SK-N-SH (cell line): ENCODE results near the gene C3orf22. TPM values are rescaled to one million over a fixed set of nuclear protein-coding genes. Genes with fewer than 3 reads are reported as not detected.

Experiments
- CTCF ChIA-PET: fragments of 300-600, 350-600 bp; formaldehyde crosslinking; extraction: SDS; loops from one replicate; lab custom pipeline; 2021; lab: Yijun Ruan, JAX
- POLR2A ChIA-PET: fragments of 350-600 bp; sonication (Branson Sonifier 250); formaldehyde crosslinking; extraction: SDS; loops from one replicate; lab custom pipeline; 2020; ENCODE audit warnings: antibody characterized with exemption, inconsistent platforms; lab: Yijun Ruan, JAX
- DNase-seq: peaks from one replicate; pipeline ENCODE4 v3.0.0; 2012
- H2AFZ ChIP-seq: fragments of 200-600 bp; sonication (generic); 2 replicates; pipeline ENCODE4 v1.8.1; 2016; ENCODE audit warnings: antibody characterized with exemption, mild to moderate bottlenecking, low read depth
- H3F3A ChIP-seq: fragments of 200-600 bp; sonication (generic); replicated peaks from 2 replicates; pipeline ENCODE3; 2016; ENCODE audit warnings: antibody characterized with exemption, mild to moderate bottlenecking; ENCODE audit not compliant: insufficient read depth
- H3K27ac ChIP-seq, 2 experiments: fragments of 200-500 bp in 1 of 2; fragments of 200-600 bp in 1 of 2; sonication (Bioruptor generic) in 1 of 2; sonication (generic), shearing (Covaris generic) in 1 of 2; 2 replicates each; pipeline versions ENCODE4 v1.5.1 to v1.6.1; 2014 to 2016; ENCODE audit warnings: low read depth in 2 of 2, inconsistent platforms in 1 of 2, low read length in 1 of 2, mild to moderate bottlenecking in 1 of 2, mixed read lengths in 1 of 2
- H3K27me3 ChIP-seq: fragments of 200-600 bp; sonication (generic), shearing (Covaris generic); 2 replicates; pipeline ENCODE4 v1.6.1; 2016; ENCODE audit warnings: mixed run types; ENCODE audit not compliant: insufficient read depth
- H3K36me3 ChIP-seq, 2 experiments: fragments of 200-500 bp in 1 of 2; fragments of 200-600 bp in 1 of 2; sonication (Bioruptor generic) in 1 of 2; sonication (generic) in 1 of 2; replicated peaks in 1 of 2; 2 replicates each; pipeline versions ENCODE3 to v1.5.1; 2014 to 2016; ENCODE audit warnings: low read length in 1 of 2, mild to moderate bottlenecking in 1 of 2; ENCODE audit not compliant: insufficient read depth in 2 of 2, control insufficient read depth in 1 of 2
- H3K4me1 ChIP-seq, 2 experiments: fragments of 200-500 bp in 1 of 2; fragments of 200-600 bp in 1 of 2; sonication (Bioruptor generic) in 1 of 2; sonication (generic), shearing (Covaris generic) in 1 of 2; 2 replicates each; pipeline versions ENCODE4 v1.5.1 to v1.6.1; 2014 to 2016; ENCODE audit warnings: low read depth in 1 of 2, low read length in 1 of 2, mixed run types in 1 of 2; ENCODE audit not compliant: insufficient read depth in 2 of 2, control insufficient read depth in 1 of 2
- H3K4me2 ChIP-seq: fragments of 200-600 bp; sonication (generic), shearing (Covaris generic); 2 replicates; pipeline ENCODE4 v1.6.1; 2017; ENCODE audit warnings: mixed run types
- H3K4me3 ChIP-seq, 2 experiments: fragments of 200-500 bp in 1 of 2; fragments of 200-600 bp in 1 of 2; sonication (Bioruptor generic) in 1 of 2; sonication (generic), shearing (Covaris generic) in 1 of 2; 2 replicates each; pipeline versions ENCODE4 v1.5.1 to v1.8.1; 2014 to 2016; ENCODE audit warnings: low read depth in 2 of 2, inconsistent platforms in 1 of 2, low read length in 1 of 2, mild to moderate bottlenecking in 1 of 2, mixed read lengths in 1 of 2, moderate library complexity in 1 of 2
- H3K79me2 ChIP-seq: fragments of 200-600 bp; sonication (generic); 2 replicates; pipeline ENCODE4 v1.8.1; 2017; ENCODE audit warnings: mild to moderate bottlenecking; ENCODE audit not compliant: insufficient read depth
- H3K9ac ChIP-seq: fragments of 200-600 bp; sonication (generic); 2 replicates; pipeline ENCODE4 v1.6.1; 2017; ENCODE audit warnings: mixed run types
- H3K9me2 ChIP-seq: fragments of 200-600 bp; sonication (generic); 2 replicates; pipeline ENCODE4 v1.6.1; 2017; ENCODE audit warnings: mixed run types
- H3K9me3 ChIP-seq: fragments of 200-600 bp; sonication (generic); 2 replicates; pipeline ENCODE4 v1.6.1; 2017; ENCODE audit warnings: mixed run types, mild to moderate bottlenecking, moderate library complexity
- H4K20me1 ChIP-seq: fragments of 200-600 bp; sonication (generic); 2 replicates; pipeline ENCODE4 v1.6.1; 2017; ENCODE audit warnings: mild to moderate bottlenecking, mixed run types; ENCODE audit not compliant: insufficient read depth
- CHD2 ChIP-seq: fragments of 150-350 bp; IDR thresholded peaks from 2 replicates; pipeline ENCODE4 v1.6.1; 2018; ENCODE audit warnings: low read length; ENCODE audit not compliant: partially characterized antibody
- ELF1 ChIP-seq: IDR thresholded peaks from 2 replicates; pipeline ENCODE4 v1.4.0; 2012
- EP300 ChIP-seq, 2 experiments: IDR thresholded peaks; 2 replicates each; pipeline versions ENCODE4 v1.4.0 to v1.6.1; 2012; ENCODE audit warnings: borderline replicate concordance in 1 of 2, low read depth in 1 of 2, low read length in 1 of 2
- EZH2phosphoT487 ChIP-seq: fragments of 200-600 bp; sonication (generic); IDR thresholded peaks from 2 replicates; pipeline ENCODE4 v1.6.1; 2017; ENCODE audit warnings: low read depth, mixed run types, mild to moderate bottlenecking, antibody characterized with exemption, moderate library complexity, borderline replicate concordance
- GATA2 ChIP-seq: sonication (generic); formaldehyde crosslinking; IDR thresholded peaks from 2 replicates; pipeline ENCODE4 v1.5.0; 2020; ENCODE audit warnings: mild to moderate bottlenecking, missing genetic modification reagents
- IRF3 ChIP-seq: fragments of 150-350 bp; IDR thresholded peaks from 2 replicates; pipeline ENCODE4 v1.6.1; 2016; ENCODE audit warnings: mild to moderate bottlenecking, low read depth, low read length
- JUND ChIP-seq: IDR thresholded peaks from 2 replicates; pipeline ENCODE4 v1.4.0; 2012
- MAX ChIP-seq: IDR thresholded peaks from 2 replicates; pipeline ENCODE4 v1.4.0; 2012; ENCODE audit warnings: low read depth
- MEF2A ChIP-seq: IDR thresholded peaks from 2 replicates; pipeline ENCODE4 v1.4.0; 2012; ENCODE audit warnings: low read depth, borderline replicate concordance
- NFIC ChIP-seq: IDR thresholded peaks from 2 replicates; pipeline ENCODE4 v1.4.0; 2012; ENCODE audit warnings: borderline replicate concordance
- RAD21 ChIP-seq: IDR thresholded peaks from 2 replicates; pipeline ENCODE4 v1.6.1; 2012; ENCODE audit warnings: mild to moderate bottlenecking, low read length
- REST ChIP-seq: IDR thresholded peaks from 2 replicates; pipeline ENCODE4 v1.6.1; 2012; ENCODE audit warnings: mild to moderate bottlenecking, low read depth, low read length, moderate library complexity
- RXRA ChIP-seq: IDR thresholded peaks from 2 replicates; pipeline ENCODE4 v1.4.0; 2012; ENCODE audit warnings: low read depth, mild to moderate bottlenecking, borderline replicate concordance
- SIN3A ChIP-seq: IDR thresholded peaks from 2 replicates; pipeline ENCODE4 v1.6.1; 2012; ENCODE audit warnings: low read depth, mild to moderate bottlenecking, low read length, moderate library complexity, borderline replicate concordance
- TAF1 ChIP-seq: IDR thresholded peaks from 2 replicates; pipeline ENCODE4 v1.6.1; 2012; ENCODE audit warnings: low read depth, mild to moderate bottlenecking, low read length, moderate library complexity, borderline replicate concordance
- YY1 ChIP-seq: IDR thresholded peaks from 2 replicates; pipeline ENCODE4 v1.4.0; 2012; ENCODE audit warnings: low read depth, mild to moderate bottlenecking
- WGBS: methylation state at CpG from one replicate; pipeline ENCODE4 v1.1.6; 2017; ENCODE audit warnings: low lambda C conversion rate; 5-methylcytosine and 5-hydroxymethylcytosine counted together
- polyA plus RNA-seq, 3 experiments: library from polyadenylated mRNA; depleted of rRNA; stranded (reverse); fragments of >200 nt; gene quantifications; 2 replicates each; pipeline ENCODE4 v1.2.3, GENCODE V29; 2012
- TF ChIP-seq, protein P1 (sequence below): IDR thresholded peaks from 2 replicates; pipeline ENCODE4; 2012

C3orf22 gene
- polyA plus RNA-seq, 1 of the 3 experiments (the other 2 are of a cell fraction) = not detected

GRCh38 chr3:126517986-126518778, 40.5 kb downstream of the C3orf22 start:
- CTCF ChIA-PET = interaction anchor here (1.1 to 1.5 kb wide), 4 partner anchors 8 to 1029 kb away, joined by 3 to 5 read pairs (median 4); no protein-coding TSS in a partner anchor
- Histone ChIP-seq H3K27me3 (no peaks in the 10 kb centered on the region; the same call in 1 of the 2 replicates), H3K79me2 (no peaks in the 10 kb centered on the region), H3K4me2 (no peak overlapping the region), H3K4me1 (peaks cover 0 to 10% of the 10 kb centered on the region in 2 experiments; a peak in 1 of 4 replicates), H3K9ac (no peak overlapping the region), H3K27ac (no peak overlapping the region), H4K20me1 (no peaks in the 10 kb centered on the region), H3K9me3 (no peaks in the 10 kb centered on the region), H2AFZ (no peak overlapping the region), H3F3A (no peaks in the 10 kb centered on the region), H3K4me3 (no peak overlapping the region), H3K36me3 (no peaks in the 10 kb centered on the region), H3K9me2 (no peaks in the 10 kb centered on the region)
- no peak for DNase-seq
- TF ChIP-seq YY1 = no peak
- TF ChIP-seq CHD2 = no peak
- TF ChIP-seq REST = no peak
- no peak for TF ChIP-seq SIN3A
- TF ChIP-seq MEF2A = no peak
- no peak for TF ChIP-seq NFIC
- TF ChIP-seq JUND = no peak
- no peak for TF ChIP-seq MAX
- no peak for TF ChIP-seq RAD21
- no peak for TF ChIP-seq GATA2 (CRISPR knock-in tag)
- no peak for TF ChIP-seq EZH2phosphoT487
- TF ChIP-seq IRF3 = no peak
- no peak for TF ChIP-seq EP300 (IDR thresholded peaks at IDR 0.05; ENCODE audit: borderline replicate concordance in 1 of 2, low read depth in 1 of 2, low read length in 1 of 2)
- TF ChIP-seq ELF1 = no peak
- no peak for TF ChIP-seq TAF1
- TF ChIP-seq, protein P1, sequence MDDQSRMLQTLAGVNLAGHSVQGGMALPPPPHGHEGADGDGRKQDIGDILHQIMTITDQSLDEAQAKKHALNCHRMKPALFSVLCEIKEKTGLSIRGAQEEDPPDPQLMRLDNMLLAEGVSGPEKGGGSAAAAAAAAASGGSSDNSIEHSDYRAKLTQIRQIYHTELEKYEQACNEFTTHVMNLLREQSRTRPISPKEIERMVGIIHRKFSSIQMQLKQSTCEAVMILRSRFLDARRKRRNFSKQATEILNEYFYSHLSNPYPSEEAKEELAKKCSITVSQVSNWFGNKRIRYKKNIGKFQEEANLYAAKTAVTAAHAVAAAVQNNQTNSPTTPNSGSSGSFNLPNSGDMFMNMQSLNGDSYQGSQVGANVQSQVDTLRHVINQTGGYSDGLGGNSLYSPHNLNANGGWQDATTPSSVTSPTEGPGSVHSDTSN = no peak
- no peak for TF ChIP-seq RXRA
- WGBS = 65% methylated on average over 8 of the region's 15 CpGs
- POLR2A ChIA-PET = no interaction called here
